Vagina (tissue), 2 donors: Measurements from ENCODE around the gene MVD.

ENCODE experiments used
- CTCF ChIP-seq, 3 experiments: fragments of 450-650 bp in 2 of 3; fragments of 200-600 bp in 1 of 3; sonication (generic) in 1 of 3; IDR thresholded peaks; one replicate each; pipeline ENCODE4 v1.5.1; 2017 to 2019; ENCODE audit warnings: antibody characterized with exemption in 3 of 3, mild to moderate bottlenecking in 2 of 3, moderate library complexity in 2 of 3
- POLR2A ChIP-seq, 2 donors: fragments of 450-650 bp; IDR thresholded peaks; one replicate each; pipeline ENCODE4 v1.6.1; 2017; ENCODE audit warnings: antibody characterized with exemption in 2 of 2, mild to moderate bottlenecking in 2 of 2, moderate library complexity in 2 of 2
- POLR2AphosphoS5 ChIP-seq, 2 donors: sonication (generic); formaldehyde crosslinking; IDR thresholded peaks; one replicate each; pipeline ENCODE4 v1.9.0; 2017; ENCODE audit warnings: antibody characterized with exemption in 2 of 2, mild to moderate bottlenecking in 2 of 2, low read depth in 1 of 2; ENCODE audit not compliant: insufficient read depth in 1 of 2

DNA sequence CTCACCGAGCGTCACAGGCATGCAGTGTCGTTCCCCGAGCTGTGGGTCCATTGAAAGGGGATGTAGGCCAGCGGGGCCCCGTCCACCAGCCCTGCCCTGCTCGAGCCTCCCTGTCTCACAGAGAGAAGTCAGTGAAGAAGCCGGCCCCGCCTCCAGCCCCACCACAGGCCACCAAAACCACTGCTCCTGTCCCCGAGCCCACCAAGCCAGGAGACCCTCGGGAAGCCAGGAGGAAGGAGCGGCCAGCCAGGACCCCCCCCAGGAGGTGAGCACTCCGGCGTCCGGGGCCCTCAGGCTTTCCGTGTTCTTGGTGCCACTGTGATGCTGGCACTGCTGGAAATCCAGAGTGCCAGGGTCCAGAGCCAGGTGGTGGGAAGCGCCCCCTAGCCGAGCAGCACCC is 38.4 kb downstream of the MVD start:
- TF ChIP-seq CTCF (IDR thresholded peaks at IDR 0.05), result no peak
- TF ChIP-seq POLR2AphosphoS5 (IDR thresholded peaks at IDR 0.05; ENCODE audit: insufficient read depth in 1 of 2, low read depth in 1 of 2), result no peak
- TF ChIP-seq POLR2A (IDR thresholded peaks at IDR 0.05), result no peak
